ENCODE measurements around the gene PRSS50.

The PRSS50 gene

GRCh38 chr3:46671541-46672348, 45.9 kb downstream of the PRSS50 start:
- DNase-seq (ENCODE audit: low spot score) (no peak), FAIRE-seq (no peak)

GRCh38 chr3:46670891-46671427, 46.7 kb downstream of the PRSS50 start:
- DNase-seq (ENCODE audit: low spot score): no peak
- no peak for FAIRE-seq

GRCh38 chr3:46670000-46670890, 47.4 kb downstream of the PRSS50 start:
- DNase-seq (ENCODE audit: low spot score): no peak
- FAIRE-seq: no peak

- DNase-seq (ENCODE audit: low spot score): no peak
- FAIRE-seq: no peak
These were observed 48.3 kb downstream of the PRSS50 start for GRCh38 chr3:46669191-46669999.

GRCh38 chr3:46668591-46668990, 49.1 kb downstream of the PRSS50 start:
- DNase-seq (ENCODE audit: low spot score): no peak
- no peak for FAIRE-seq

- DNase-seq (ENCODE audit: low spot score): no peak
- FAIRE-seq: no peak
These were observed 49.6 kb downstream of the PRSS50 start for GRCh38 chr3:46668116-46668515.

- no peak for FAIRE-seq
- DNase-seq (ENCODE audit: low spot score): no peak
These were observed 50.0 kb downstream of the PRSS50 start for GRCh38 chr3:46667657-46668056.

GRCh38 chr3:46667061-46667621, 50.5 kb downstream of the PRSS50 start:
- no peak for FAIRE-seq
- DNase-seq (ENCODE audit: low spot score): no peak

- FAIRE-seq (no peak), DNase-seq (ENCODE audit: low spot score) (no peak)
These were observed 51.2 kb downstream of the PRSS50 start for GRCh38 chr3:46666453-46666845.

GRCh38 chr3:46665763-46666452, 51.8 kb downstream of the PRSS50 start:
- FAIRE-seq (no peak), DNase-seq (ENCODE audit: low spot score) (no peak)

GRCh38 chr3:46664971-46665762, 52.5 kb downstream of the PRSS50 start:
- FAIRE-seq (no peak), DNase-seq (ENCODE audit: low spot score) (no peak)

GRCh38 chr3:46664188-46664970, 53.3 kb downstream of the PRSS50 start:
- DNase-seq (ENCODE audit: low spot score) (no peak), FAIRE-seq (no peak)

- DNase-seq (ENCODE audit: low spot score): no peak
- no peak for FAIRE-seq
These were observed 54.0 kb downstream of the PRSS50 start for GRCh38 chr3:46663591-46664135.

- FAIRE-seq (no peak), DNase-seq (ENCODE audit: low spot score) (no peak)
These were observed 54.7 kb downstream of the PRSS50 start for GRCh38 chr3:46662771-46663551.

Measured in RCC 7860 (cell line).